Neural cell (in vitro differentiated cells): ENCODE measurements around the gene GOLGA5.

ENCODE experiments used
- TAF1 ChIP-seq: IDR thresholded peaks from 2 replicates; pipeline ENCODE4 v1.6.1; 2012; ENCODE audit warnings: low read depth
- TF ChIP-seq, protein P1 (sequence below): IDR thresholded peaks from 2 replicates; pipeline ENCODE4 v1.6.1; 2012; ENCODE audit warnings: borderline replicate concordance

DNA sequence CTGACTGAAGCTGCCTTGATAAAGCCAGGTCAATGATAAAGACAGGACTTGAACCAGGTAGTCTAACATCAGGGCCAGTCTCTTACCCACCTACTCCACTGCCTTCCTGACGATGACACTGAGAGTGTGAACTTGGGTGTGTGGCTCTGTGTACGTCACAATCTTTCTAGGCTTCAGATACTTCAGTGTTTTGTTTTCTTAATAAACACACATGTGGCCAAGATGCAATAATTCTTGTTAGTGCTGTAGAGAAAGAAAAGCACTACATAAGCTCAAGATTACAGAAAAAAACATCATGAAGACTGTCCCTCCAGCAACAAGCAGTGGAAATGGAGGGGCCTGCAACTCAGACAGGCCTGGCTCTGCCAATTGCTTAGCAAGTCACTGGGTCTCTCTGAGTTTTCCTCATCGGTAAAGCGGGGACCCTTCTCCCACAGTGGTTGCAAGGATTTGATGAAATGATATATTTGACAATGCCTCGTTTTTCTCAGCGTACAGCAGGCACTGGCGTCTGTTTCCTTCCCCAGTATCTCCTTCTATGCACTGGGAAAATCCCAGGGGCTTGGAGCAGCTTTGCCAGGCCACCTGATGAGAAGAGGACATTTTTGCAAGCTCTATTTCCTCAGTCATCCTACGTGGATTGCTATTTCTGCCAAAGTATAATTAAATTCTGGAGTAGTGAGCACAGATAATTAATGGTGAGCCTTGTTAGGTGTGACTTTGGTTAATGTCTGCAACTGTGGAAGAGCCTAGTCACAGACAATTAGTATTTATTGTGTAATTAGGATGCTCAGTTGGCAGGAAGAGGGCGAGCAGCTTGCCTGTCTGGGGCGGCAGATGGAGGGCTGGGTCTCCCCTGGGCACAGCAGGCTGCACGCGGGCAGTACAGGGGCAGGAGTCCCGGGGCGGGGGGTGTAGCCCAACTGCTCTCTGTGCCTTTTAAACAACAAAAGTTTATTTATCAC, 73.1 kb downstream of the GOLGA5 start:
- no peak for TF ChIP-seq TAF1
- TF ChIP-seq, protein P1, sequence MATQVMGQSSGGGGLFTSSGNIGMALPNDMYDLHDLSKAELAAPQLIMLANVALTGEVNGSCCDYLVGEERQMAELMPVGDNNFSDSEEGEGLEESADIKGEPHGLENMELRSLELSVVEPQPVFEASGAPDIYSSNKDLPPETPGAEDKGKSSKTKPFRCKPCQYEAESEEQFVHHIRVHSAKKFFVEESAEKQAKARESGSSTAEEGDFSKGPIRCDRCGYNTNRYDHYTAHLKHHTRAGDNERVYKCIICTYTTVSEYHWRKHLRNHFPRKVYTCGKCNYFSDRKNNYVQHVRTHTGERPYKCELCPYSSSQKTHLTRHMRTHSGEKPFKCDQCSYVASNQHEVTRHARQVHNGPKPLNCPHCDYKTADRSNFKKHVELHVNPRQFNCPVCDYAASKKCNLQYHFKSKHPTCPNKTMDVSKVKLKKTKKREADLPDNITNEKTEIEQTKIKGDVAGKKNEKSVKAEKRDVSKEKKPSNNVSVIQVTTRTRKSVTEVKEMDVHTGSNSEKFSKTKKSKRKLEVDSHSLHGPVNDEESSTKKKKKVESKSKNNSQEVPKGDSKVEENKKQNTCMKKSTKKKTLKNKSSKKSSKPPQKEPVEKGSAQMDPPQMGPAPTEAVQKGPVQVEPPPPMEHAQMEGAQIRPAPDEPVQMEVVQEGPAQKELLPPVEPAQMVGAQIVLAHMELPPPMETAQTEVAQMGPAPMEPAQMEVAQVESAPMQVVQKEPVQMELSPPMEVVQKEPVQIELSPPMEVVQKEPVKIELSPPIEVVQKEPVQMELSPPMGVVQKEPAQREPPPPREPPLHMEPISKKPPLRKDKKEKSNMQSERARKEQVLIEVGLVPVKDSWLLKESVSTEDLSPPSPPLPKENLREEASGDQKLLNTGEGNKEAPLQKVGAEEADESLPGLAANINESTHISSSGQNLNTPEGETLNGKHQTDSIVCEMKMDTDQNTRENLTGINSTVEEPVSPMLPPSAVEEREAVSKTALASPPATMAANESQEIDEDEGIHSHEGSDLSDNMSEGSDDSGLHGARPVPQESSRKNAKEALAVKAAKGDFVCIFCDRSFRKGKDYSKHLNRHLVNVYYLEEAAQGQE = no peak
